WTC11 (cell line): ENCODE data around the gene EPS8L2. TPM values are rescaled to one million over a fixed set of nuclear protein-coding genes. Genes with fewer than 3 reads are reported as not detected.

Experiments used
- ATAC-seq: fragments of 200-7000 bp; cut with Tn5 transposase; 2 replicates; pipeline ENCODE4 v1.10.0; 2021; ENCODE audit warnings: mild to moderate bottlenecking, moderate library complexity
- CTCF ChIA-PET: fragments of 300-600 bp; sonication (Branson Sonifier 250); formaldehyde crosslinking; loops from one replicate; lab custom pipeline; 2021; ENCODE audit warnings: antibody characterized with exemption; lab: Charles Lee
- POLR2A ChIA-PET: fragments of 350-600 bp; sonication (Branson Sonifier 250); formaldehyde crosslinking; loops from one replicate; lab custom pipeline; 2021; ENCODE audit warnings: antibody characterized with exemption; lab: Charles Lee
- DNase-seq: peaks from one replicate; pipeline ENCODE4 v3.0.0; 2021; ENCODE audit warnings: low spot score
- H3K27ac Mint-ChIP-seq: 2 replicates; pipeline ENCODE4 v1.8.0; 2021; ENCODE audit warnings: mixed read lengths
- H3K27me3 Mint-ChIP-seq: 2 replicates; pipeline ENCODE4 v1.8.0; 2021; ENCODE audit warnings: low read depth, mild to moderate bottlenecking, moderate library complexity, mixed read lengths
- H3K36me3 Mint-ChIP-seq: 2 replicates; pipeline ENCODE4 v1.8.0; 2021; ENCODE audit warnings: mixed read lengths
- H3K4me1 Mint-ChIP-seq: 2 replicates; pipeline ENCODE4 v1.8.0; 2022; ENCODE audit warnings: mixed read lengths
- H3K4me3 Mint-ChIP-seq: 2 replicates; pipeline ENCODE4 v1.8.0; 2021; ENCODE audit warnings: mild to moderate bottlenecking, moderate library complexity, mixed read lengths
- H3K9me3 Mint-ChIP-seq: 2 replicates; pipeline ENCODE4 v1.8.0; 2021; ENCODE audit warnings: mixed read lengths
- ARID4B ChIP-seq: sonication (generic); formaldehyde crosslinking; IDR thresholded peaks from 2 replicates; pipeline ENCODE4 v1.8.0; 2023; ENCODE audit warnings: missing genetic modification reagents, mild to moderate bottlenecking, borderline replicate concordance
- E2F5 ChIP-seq: sonication (generic); formaldehyde crosslinking; IDR thresholded peaks from 2 replicates; pipeline ENCODE4 v1.8.1; 2022; ENCODE audit warnings: mild to moderate bottlenecking, moderate library complexity, missing genetic modification reagents
- ERG ChIP-seq: fragments of 250-450 bp; sonication (Bioruptor Pico); IDR thresholded peaks from 2 replicates; pipeline ENCODE4 v1.8.0; 2021; ENCODE audit warnings: mild to moderate bottlenecking
- ESRRA ChIP-seq: sonication (generic); formaldehyde crosslinking; IDR thresholded peaks from 2 replicates; pipeline ENCODE4 v1.8.1; 2022; ENCODE audit warnings: mild to moderate bottlenecking, missing genetic modification reagents, borderline replicate concordance
- FOXK1 ChIP-seq: sonication (generic); formaldehyde crosslinking; IDR thresholded peaks from 2 replicates; pipeline ENCODE4 v1.8.0; 2022; ENCODE audit warnings: mild to moderate bottlenecking, moderate library complexity, missing genetic modification reagents
- FOXP1 ChIP-seq: sonication (generic); formaldehyde crosslinking; IDR thresholded peaks from 2 replicates; pipeline ENCODE4 v1.8.0; 2022; ENCODE audit warnings: missing genetic modification reagents, mild to moderate bottlenecking, moderate library complexity, borderline replicate concordance
- HMGA2 ChIP-seq: fragments of 250-450 bp; sonication (Bioruptor Pico); IDR thresholded peaks from 2 replicates; pipeline ENCODE4 v1.4.0; 2021; ENCODE audit warnings: mild to moderate bottlenecking, moderate library complexity
- KAT7 ChIP-seq: sonication (generic); formaldehyde crosslinking; IDR thresholded peaks from 2 replicates; pipeline ENCODE4 v1.8.1; 2023; ENCODE audit warnings: missing genetic modification reagents, mild to moderate bottlenecking, borderline replicate concordance
- MYBL2 ChIP-seq: sonication (generic); formaldehyde crosslinking; IDR thresholded peaks from 2 replicates; pipeline ENCODE4 v1.8.1; 2023; ENCODE audit warnings: mild to moderate bottlenecking, moderate library complexity, missing genetic modification reagents
- NFYB ChIP-seq: sonication (generic); formaldehyde crosslinking; conservative IDR thresholded peaks from 2 replicates; pipeline ENCODE4 v1.8.0; 2022; ENCODE audit warnings: low read depth, missing genetic modification reagents
- PREB ChIP-seq: sonication (generic); formaldehyde crosslinking; IDR thresholded peaks from 2 replicates; pipeline ENCODE4 v1.8.1; 2022; ENCODE audit warnings: mild to moderate bottlenecking, missing genetic modification reagents, moderate library complexity, borderline replicate concordance
- RELA ChIP-seq: sonication (generic); formaldehyde crosslinking; IDR thresholded peaks from 2 replicates; pipeline ENCODE4 v1.8.1; 2022; ENCODE audit warnings: missing genetic modification reagents, mild to moderate bottlenecking, borderline replicate concordance
- RORB ChIP-seq: fragments of 250-450 bp; sonication (Bioruptor Pico); IDR thresholded peaks from 2 replicates; pipeline ENCODE4 v1.9.0; 2021; ENCODE audit warnings: mild to moderate bottlenecking
- SMAD3 ChIP-seq: sonication (generic); formaldehyde crosslinking; IDR thresholded peaks from 2 replicates; pipeline ENCODE4 v1.8.0; 2022; ENCODE audit warnings: missing genetic modification reagents, mild to moderate bottlenecking, borderline replicate concordance
- USF2 ChIP-seq: sonication (generic); formaldehyde crosslinking; IDR thresholded peaks from 2 replicates; pipeline ENCODE4 v1.8.1; 2023; ENCODE audit warnings: mild to moderate bottlenecking, missing genetic modification reagents, moderate library complexity
- ZNF219 ChIP-seq: sonication (generic); formaldehyde crosslinking; IDR thresholded peaks from 2 replicates; pipeline ENCODE4 v1.8.0; 2023; ENCODE audit warnings: missing genetic modification reagents, mild to moderate bottlenecking, borderline replicate concordance
- ZNF416 ChIP-seq: fragments of 250-450 bp; sonication (Bioruptor Pico); IDR thresholded peaks from 2 replicates; pipeline ENCODE4 v1.9.0; 2021; ENCODE audit warnings: mild to moderate bottlenecking, inconsistent platforms
- total RNA-seq: library from RNA; stranded (reverse); gene quantifications from 3 replicates; pipeline ENCODE4 v1.2.3, GENCODE V29; 2021
- TF ChIP-seq, protein P1 (sequence below): sonication (generic); formaldehyde crosslinking; IDR thresholded peaks from 2 replicates; pipeline ENCODE4 v1.8.0; 2022; ENCODE audit warnings: mild to moderate bottlenecking, missing genetic modification reagents
- TF ChIP-seq, protein P2 (sequence below): sonication (generic); formaldehyde crosslinking; IDR thresholded peaks from 2 replicates; pipeline ENCODE4 v1.8.0; 2023; ENCODE audit warnings: missing genetic modification reagents
- TF ChIP-seq, protein P3 (sequence below): sonication (generic); formaldehyde crosslinking; IDR thresholded peaks from 2 replicates; pipeline ENCODE4 v1.8.1; 2022; ENCODE audit warnings: low read depth, mild to moderate bottlenecking, moderate library complexity, missing genetic modification reagents, borderline replicate concordance
- TF ChIP-seq, protein P4 (sequence below): sonication (generic); formaldehyde crosslinking; IDR thresholded peaks from 2 replicates; pipeline ENCODE4 v1.8.1; 2022; ENCODE audit warnings: missing genetic modification reagents, borderline replicate concordance

Gene EPS8L2
- total RNA-seq, 1 experiment from 2014 or later = 51.6 TPM

DNA sequence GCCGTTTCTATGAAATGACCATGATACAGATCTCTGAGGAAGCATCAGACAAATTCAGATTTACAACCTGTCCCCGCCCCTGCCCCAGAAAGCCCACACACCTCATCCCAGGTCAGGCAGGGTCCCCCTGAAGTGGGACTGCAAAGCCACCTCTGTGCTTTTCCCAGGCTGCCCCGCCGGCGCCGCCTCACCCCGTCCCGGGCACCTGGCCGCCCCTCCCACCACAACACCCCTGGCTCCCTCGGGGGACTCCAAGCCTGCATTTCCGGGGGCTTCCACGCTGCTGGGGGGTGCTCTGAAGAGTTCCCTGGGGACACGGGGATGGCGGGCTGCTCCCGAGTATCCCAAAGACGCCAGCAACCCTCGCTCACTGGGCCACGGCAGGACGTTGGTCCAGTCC lies 45.8 kb upstream of the EPS8L2 start (continued):
- TF ChIP-seq ARID4B (CRISPR knock-in tag) = no peak
- no peak for TF ChIP-seq ZNF219
- no peak for TF ChIP-seq MYBL2 (CRISPR knock-in tag)
- no peak for TF ChIP-seq ESRRA (CRISPR knock-in tag)
- TF ChIP-seq FOXP1 (CRISPR knock-in tag) = no peak
- TF ChIP-seq E2F5 (CRISPR knock-in tag) = no peak
- TF ChIP-seq NFYB = no peak
- no peak for TF ChIP-seq ERG (CRISPR knock-in tag)
- no peak for TF ChIP-seq KAT7 (CRISPR knock-in tag)
- TF ChIP-seq FOXK1 (CRISPR knock-in tag) = no peak
- no peak for TF ChIP-seq RORB (CRISPR knock-in tag)
- TF ChIP-seq, all 79 proteins: peak for 0

- no peak overlapping the region for H3K27ac Mint-ChIP-seq
- no peak overlapping the region for H3K4me3 Mint-ChIP-seq
- ChIA-PET CTCF (interaction anchor here (0.9 kb wide), 2 partner anchors 35 to 66 kb away, joined by 3 read pairs; partner anchors contain the start of gene TMEM80), POLR2A (no interaction called here)
- 0 out of 2 replicates have a peak, but pooled peaks cover 3% of the 10 kb centered on the region for H3K9me3 Mint-ChIP-seq
- H3K27me3 Mint-ChIP-seq = no peaks in the 10 kb centered on the region
- H3K4me1 Mint-ChIP-seq = no peaks in the 10 kb centered on the region
- no peak for TF ChIP-seq HMGA2 (CRISPR knock-in tag)
- no peak for TF ChIP-seq SMAD3 (CRISPR knock-in tag)
- TF ChIP-seq, protein P1, sequence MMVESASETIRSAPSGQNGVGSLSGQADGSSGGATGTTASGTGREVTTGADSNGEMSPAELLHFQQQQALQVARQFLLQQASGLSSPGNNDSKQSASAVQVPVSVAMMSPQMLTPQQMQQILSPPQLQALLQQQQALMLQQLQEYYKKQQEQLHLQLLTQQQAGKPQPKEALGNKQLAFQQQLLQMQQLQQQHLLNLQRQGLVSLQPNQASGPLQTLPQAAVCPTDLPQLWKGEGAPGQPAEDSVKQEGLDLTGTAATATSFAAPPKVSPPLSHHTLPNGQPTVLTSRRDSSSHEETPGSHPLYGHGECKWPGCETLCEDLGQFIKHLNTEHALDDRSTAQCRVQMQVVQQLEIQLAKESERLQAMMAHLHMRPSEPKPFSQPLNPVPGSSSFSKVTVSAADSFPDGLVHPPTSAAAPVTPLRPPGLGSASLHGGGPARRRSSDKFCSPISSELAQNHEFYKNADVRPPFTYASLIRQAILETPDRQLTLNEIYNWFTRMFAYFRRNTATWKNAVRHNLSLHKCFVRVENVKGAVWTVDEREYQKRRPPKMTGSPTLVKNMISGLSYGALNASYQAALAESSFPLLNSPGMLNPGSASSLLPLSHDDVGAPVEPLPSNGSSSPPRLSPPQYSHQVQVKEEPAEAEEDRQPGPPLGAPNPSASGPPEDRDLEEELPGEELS (CRISPR knock-in tag) = no peak
- TF ChIP-seq USF2 (CRISPR knock-in tag) = no peak
- TF ChIP-seq, protein P2, sequence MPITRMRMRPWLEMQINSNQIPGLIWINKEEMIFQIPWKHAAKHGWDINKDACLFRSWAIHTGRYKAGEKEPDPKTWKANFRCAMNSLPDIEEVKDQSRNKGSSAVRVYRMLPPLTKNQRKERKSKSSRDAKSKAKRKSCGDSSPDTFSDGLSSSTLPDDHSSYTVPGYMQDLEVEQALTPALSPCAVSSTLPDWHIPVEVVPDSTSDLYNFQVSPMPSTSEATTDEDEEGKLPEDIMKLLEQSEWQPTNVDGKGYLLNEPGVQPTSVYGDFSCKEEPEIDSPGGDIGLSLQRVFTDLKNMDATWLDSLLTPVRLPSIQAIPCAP (CRISPR knock-in tag) = no peak
- TF ChIP-seq, protein P3, sequence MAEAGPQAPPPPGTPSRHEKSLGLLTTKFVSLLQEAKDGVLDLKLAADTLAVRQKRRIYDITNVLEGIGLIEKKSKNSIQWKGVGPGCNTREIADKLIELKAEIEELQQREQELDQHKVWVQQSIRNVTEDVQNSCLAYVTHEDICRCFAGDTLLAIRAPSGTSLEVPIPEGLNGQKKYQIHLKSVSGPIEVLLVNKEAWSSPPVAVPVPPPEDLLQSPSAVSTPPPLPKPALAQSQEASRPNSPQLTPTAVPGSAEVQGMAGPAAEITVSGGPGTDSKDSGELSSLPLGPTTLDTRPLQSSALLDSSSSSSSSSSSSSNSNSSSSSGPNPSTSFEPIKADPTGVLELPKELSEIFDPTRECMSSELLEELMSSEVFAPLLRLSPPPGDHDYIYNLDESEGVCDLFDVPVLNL (CRISPR knock-in tag) = no peak
- no peak for TF ChIP-seq RELA (CRISPR knock-in tag)
- TF ChIP-seq ZNF416 (CRISPR knock-in tag) = no peak
- no peak for TF ChIP-seq PREB (CRISPR knock-in tag)
- TF ChIP-seq, protein P4, sequence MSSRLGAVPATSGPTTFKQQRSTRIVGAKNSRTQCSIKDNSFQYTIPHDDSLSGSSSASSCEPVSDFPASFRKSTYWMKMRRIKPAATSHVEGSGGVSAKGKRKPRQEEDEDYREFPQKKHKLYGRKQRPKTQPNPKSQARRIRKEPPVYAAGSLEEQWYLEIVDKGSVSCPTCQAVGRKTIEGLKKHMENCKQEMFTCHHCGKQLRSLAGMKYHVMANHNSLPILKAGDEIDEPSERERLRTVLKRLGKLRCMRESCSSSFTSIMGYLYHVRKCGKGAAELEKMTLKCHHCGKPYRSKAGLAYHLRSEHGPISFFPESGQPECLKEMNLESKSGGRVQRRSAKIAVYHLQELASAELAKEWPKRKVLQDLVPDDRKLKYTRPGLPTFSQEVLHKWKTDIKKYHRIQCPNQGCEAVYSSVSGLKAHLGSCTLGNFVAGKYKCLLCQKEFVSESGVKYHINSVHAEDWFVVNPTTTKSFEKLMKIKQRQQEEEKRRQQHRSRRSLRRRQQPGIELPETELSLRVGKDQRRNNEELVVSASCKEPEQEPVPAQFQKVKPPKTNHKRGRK = no peak
- ATAC-seq (no peak), DNase-seq (no peak)
- H3K36me3 Mint-ChIP-seq = peaks cover 27% of the 10 kb centered on the region
Observed at GRCh38 chr11:660681-661444, 45.2 kb upstream of the EPS8L2 start.
